Hematopoietic multipotent progenitor cell treated with erythropoietin and hydrocortisone succinate and interleukin-3 and kit ligand, for 8 days (in vitro differentiated cells): ENCODE data around the gene DPP9.
A peak's percentile ranks its signal among the peaks of the same experiment; 100 is the strongest.

Experiments
- DNase-seq: peaks from one replicate; pipeline ENCODE4 v3.0.0-alpha.2; 2015

The DPP9 gene

DNA sequence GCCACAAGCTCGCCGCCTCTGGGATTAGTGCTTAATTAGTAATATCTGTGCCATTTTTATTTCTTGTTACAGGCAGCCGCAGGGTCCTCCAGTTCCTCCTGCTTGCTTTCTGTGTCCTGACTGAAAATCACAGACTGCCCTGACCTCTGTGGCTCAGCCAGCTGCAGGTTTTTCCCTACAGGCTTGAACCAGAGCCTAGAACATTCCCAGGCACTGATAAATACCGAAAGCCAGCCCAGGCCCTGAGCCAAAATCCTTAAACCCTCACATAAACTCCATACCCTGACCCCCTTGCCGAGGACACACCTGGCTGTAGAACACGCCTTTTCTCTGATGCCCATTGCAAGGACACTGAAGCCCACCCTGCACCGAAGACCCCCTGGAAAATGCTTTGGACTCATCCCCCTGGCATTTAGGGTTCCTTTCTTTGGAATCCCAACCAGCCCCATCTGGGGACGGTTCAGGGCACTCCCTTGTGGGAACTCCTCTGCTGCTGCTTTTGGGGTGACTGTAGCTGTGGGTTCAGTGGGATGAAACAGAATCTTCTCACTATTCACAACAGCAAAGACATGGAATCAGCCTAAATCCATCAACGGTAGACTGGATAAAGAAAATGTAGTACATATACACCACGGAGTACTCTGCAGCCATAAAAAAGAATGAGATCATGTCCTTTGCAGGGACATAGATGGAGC lies 15.5 kb downstream of the DPP9 start:
- no peak for DNase-seq

DNA sequence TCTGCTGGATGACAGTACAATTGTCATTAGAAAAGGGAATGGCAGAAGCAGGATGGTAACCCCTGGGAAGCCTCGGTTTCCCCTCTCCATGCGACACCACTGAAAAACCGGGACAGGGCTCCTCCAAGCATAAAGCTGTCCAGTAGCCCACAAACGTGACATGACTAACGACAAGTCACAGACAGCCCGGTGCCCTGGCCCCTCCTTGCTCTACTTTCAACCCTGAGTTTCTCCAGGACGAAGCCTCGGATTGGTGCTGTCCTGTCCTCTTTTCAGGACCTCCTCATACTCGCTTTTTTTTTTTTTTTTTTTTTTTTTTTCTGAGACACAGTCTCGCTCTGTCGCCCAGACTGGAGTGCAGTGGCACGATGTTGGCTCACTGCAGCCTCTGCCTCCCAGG lies 16.3 kb downstream of the DPP9 start:
- DNase-seq: no peak

DNA sequence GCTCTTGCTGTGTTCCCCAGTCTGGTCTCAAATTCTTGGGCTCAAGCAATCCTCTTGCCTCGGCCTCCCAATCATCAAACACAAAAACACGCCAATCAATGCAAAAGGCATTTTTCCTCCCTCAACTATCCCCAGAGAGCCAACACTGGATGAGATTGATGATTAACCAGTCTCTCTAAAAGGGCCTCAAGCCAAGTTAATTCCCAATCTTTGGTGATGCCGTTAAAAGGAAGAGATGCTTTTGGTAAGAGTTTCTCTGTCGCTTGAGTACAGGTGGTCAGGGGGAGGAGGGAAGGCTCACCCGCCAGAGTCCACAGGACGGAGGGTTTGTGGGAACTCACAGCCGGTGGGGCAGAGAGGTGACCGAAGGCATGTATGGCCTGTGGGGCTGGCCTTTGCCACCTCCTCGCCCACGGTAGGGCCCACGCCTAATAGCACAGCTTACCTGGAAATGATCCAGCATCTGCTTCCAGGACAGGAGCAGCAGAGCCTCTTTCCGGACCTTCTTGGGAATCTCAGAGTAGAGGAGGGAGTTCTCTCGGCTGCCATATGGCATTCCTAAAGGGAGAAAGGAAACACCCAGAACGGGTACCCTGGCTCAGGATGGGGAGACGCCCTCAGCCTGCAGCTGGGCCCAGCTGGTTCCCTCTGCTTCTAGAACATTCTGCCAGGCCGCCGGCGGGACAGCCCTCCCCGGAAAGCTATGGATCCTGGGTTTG lies 18.1 kb downstream of the DPP9 start:
- DNase-seq: no peak

DNA sequence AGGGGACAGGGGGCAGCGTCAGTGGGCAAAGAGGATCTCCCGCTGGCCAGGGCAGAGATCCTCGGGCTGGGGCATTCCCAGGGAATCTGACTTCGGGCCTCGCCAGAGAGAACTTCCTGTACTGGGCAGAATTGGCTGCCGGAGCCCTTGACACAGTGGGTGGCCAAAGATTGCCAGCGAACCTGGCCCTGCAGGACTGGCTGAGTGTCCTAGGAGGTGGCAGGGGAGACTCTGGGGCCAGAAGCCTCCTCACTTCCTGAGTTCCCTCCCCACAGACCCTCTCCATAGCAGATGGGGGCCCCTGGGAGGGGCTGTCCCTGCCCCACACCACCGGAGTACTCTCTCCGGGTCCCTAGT lies 19.3 kb downstream of the DPP9 start:
- no peak for DNase-seq

DNA sequence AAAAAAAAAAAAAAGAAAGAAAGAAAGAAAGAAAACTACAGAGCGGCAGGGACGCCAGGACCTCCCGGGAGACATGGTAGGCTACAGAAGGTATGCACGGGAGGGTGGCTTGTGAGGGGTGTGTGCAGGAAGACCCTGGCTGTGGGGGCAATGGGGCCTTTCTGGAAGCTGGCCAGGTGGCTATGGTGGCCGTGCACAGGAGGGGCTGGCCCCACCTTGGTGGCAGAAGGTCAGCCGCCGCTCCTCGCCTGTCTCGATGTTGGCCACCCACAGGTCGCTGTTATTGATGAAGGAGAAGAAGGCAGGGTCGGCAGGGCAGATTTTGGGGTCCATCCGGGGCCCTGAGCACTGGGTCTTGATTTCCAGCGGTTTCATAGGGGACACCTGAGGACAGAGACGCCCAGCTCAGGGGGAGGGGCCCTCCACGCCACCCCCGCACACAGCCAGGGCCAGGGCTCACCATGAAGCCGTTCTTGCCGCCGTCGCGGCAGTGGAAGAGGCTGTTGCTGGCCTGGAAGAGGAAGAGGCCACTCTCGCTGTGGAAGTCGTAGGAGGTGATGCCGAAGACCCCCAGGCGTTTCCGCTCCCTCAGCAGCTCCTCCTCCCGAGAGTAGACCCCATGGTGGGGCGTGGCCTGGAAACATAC lies 19.8 kb downstream of the DPP9 start:
- no peak for DNase-seq

DNA sequence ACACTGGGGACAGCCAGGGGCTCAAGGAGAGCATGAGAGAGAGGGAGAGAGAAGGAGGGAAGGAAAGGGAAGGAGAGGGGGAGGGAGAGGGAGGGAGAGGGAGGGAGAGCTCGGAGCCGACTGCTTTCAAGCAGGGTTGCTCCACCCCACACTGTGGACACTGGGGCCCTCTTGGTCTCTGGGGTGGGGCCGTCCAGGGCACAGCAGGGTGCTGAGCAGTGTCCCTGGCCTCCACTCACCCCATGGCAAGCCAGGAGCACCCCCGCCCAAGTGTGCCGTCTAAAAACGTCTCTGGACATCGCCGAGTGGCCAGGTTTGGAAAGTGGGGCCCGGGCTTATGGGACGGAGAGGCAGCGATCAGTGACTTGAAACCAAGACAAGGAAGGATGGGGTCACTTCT lies 20.9 kb downstream of the DPP9 start:
- DNase-seq: no peak

DNA sequence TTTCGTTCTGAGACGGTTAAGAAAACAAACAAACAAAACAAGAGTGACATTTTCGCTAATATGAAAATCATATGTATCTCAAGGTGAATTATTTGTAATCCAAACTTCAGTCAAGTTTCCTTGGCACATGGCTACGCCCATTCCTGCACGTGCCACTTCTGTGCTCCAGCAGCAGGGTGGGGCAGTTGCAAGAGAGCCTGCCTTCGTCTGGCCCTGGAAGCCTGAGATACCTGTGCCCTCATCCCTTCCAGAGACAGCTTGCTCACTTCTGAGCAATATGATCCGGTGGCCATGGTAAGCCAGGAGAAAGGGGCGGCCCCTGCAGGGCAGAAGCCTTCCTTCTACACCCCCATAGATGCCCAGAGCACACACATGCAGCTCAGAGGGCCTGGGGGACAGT lies 22.1 kb downstream of the DPP9 start:
- no peak for DNase-seq

DNA sequence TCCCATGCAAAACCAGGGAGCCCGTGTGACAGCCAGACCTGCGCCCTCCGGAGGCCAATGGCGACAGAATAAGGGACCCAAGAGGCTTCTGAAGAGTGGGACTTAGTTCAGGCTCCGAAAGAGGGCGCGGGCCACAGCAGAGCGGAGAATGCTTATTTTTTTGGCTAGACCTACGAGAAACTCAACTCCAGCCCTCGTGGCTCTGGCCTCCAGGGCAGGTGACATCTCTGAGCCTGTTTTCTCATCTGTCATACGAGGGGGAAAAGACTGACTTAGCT lies 23.0 kb downstream of the DPP9 start:
- no peak for DNase-seq

DNA sequence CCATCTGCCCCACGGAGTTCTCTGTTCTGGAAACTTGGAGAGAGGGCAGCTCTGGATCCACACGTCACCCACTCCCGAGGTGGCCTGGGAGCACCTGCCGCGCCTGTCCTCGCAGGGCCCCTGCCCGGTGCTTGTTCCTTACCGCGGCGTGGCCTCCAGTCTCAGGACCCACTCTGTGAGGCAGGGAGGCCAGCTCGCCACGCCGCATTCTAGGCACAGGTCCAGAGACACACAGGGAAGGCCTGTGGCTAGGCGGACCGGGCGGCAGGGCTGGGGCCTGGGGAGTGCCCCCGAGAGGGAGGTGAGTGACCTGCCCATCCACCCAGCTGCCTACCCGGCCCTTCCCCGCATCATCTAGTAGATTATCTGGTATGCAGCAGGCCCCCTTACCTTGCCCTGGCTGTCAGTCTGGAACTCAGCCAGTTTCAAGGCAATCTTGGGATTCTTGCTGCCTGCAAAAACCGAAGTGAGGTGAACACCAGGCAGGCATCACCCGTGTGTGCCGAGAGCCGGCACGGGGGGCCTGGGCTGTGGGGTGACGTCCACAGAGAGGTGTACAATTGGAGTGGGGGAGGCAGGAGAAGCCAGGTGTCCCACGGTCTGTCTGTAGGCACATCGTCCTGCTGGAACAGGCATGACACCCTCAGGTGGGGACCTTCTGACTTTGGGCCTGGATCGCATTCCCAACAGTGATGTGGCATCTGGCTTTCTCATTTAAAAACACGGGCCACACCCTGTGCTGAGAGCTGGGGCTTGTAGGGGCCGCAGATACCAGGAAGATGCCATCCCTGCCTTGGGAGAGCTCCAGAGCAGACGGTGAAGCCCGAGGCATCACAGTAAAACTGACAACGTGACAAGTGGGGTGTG lies 23.6 kb downstream of the DPP9 start:
- no peak for DNase-seq

DNA sequence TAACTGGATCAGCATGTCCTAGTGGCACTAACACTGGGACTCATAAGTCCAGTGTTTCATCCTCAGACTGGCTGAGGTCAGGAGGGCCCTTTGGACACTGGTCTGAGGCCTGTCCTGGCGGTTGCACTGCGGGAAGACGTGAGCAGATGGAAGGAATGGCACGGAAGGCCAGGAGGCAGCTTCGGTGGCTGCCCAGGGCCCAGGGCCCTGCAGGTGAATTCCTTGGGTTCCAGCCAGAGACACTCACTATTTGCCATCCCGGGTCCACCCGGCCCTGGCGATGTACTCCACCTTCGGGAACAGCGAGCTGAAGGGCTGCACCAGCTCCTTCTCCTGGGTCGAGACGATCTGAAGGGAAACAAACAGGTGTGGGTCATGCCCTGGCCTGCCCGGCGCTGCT lies 26.3 kb downstream of the DPP9 start:
- DNase-seq: no peak

DNA sequence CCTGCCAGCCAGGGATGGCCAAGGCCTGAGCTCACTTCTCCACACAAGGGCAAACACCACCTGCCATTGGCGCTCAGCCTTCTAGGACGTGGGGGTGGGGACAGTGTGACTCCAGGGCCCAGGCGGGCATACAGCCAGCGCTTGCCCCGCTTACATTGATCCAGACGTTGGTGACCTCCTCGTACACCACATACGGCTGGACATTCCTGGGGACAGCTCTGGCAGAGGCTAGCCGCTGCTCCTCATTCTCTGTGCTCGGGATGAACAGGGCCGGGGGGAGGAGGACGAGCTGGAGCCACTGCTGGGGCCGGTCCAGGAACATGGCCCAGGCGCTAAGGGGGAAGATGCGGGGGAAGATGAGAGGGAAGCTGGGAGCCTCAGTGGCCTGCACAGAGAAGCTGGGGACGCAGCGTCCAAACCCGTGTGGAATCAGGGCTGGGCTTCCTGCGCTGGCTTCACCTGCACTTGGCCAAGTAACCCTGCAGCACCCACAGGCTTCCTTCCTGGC lies 28.4 kb downstream of the DPP9 start:
- no peak for DNase-seq

DNA sequence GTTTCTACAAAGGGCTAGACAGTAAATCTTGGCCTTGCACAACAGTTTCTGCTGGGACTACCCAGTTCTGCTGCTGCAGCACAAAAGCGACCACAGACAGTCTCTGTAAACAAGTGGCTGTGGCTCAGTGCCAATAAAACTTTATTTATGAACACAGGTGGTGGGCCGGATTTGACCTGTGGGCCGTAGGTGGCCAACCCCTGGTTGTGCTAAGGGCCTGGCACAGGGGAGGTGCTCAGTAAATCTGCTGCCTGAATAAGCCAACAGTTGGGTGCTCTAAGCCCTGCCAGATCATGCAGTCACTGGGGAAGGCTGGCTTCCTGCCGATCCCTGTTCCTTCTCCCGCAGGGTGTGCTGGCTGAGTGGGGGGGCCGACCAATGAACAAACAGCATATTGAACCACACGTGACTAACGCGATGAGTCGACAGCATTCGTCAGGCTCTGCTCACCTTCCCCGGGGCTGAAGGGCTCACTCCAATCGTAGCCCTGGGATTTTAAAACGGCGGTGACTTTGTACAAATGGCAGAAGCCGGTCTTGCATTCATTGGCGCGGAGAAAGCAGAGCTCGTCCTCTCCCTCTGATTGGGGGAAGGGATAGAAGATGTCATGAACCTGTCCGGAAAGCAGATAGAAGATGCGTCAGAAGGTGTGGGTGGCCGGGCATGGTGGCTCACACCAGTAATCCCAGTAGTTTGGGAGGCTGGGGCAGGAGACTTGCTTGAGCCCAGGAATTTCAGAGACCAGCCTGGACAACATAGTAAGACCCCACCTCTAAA lies 29.2 kb downstream of the DPP9 start:
- DNase-seq: no peak

DNA sequence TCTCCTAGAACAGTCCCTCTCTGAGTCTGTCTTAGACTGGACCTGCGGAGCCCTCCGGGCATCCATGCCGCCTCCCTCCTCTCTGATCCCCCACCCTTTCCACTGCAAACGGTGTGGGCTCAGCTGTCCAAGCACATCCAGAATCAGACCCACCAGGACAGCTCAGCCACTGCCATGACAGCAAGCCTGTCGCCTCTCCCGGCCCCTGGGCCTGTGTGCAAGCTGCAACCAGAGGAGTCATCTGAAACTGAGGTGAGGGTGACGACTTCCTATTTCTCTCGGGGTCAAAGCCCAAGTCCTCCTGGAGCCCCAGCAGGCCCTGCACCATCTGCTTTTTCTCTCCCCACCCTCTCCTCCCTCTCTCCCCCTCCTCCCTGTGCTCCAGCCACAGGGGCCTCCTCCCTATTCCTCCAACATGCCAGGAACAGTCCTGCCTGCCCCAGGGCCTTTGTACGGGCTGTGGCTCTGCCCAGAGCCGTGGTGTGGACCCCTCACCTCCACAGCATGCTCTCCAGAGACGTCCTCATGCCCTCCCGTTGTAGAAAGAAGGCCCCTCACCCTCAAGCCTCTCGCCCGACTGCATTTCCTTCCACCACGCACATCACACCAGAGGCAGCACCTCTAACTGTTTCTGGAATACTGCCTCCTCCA lies 30.0 kb downstream of the DPP9 start:
- DNase-seq: no peak

DNA sequence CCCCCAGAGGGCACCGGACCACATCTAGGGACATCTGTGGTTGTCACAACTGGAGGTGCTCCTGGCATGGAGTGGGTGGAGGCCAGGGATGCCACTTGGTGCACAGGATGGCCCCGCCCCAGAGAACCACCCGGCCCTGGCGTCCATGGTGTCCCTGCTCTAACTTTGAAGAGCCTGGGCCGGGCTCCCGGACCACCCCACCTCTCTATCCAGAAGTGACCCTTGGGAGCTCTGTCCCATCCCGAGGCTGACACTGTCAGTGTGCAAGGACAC lies 30.6 kb downstream of the DPP9 start:
- no peak for DNase-seq

DNA sequence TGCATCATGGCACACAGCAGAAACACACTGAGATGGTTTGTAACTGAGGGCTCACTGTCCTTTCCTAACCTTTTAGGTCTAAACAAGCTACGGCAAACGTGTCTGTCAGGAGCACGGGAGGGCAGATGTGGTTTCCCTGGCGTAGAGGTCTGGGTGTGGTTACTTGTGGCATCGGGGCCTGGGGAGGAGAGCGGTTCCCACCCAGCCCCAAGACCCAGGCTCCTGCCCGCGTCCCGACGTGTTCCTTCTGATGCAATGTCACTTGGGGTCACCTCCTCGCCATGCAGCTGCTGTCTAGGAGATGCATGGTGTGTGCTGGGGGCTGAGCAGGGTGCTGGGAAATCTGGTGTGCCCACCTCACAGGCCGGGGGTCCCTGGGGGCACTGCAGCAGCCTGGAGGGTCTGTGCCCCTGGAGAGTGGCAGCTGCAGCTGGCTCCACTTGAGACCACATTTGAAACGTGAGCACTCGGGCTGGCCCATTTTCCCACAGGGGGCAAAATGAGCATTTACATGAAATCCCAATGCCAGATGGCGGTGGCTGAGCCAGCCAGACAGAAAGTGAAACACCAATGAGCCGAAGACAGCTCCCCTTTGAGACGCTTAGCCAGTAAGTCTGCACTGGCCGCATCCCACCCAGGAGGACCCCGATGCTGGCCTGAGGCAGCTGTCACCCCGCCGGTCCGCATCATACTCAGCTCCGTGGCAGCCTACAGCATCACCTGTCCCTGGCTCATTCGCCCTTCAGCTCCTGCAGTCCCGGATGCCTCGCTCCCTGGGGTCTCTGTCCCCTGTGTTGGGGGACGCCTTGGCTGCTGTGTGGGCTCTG lies 31.2 kb downstream of the DPP9 start:
- DNase-seq: peak; percentile 33

DNA sequence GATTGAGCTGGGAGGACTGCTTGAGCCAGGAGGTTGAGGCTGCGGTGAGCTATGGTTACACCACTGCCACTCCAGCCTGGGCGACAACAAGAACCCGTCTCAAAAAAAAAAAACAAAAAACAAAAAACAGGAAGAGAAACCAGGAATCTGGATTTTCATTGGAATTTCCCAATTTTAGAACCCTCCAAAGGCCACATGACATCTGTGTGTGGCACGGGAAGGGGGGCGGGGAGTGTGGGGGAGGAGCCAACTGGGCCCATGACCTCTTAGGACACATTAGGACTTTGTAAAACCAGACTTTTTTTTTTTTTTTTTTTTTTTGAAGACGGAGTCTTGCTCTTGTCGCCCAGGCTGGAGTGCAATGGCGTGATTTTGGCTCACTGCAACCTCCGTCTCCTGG lies 32.3 kb downstream of the DPP9 start:
- DNase-seq: no peak

DNA sequence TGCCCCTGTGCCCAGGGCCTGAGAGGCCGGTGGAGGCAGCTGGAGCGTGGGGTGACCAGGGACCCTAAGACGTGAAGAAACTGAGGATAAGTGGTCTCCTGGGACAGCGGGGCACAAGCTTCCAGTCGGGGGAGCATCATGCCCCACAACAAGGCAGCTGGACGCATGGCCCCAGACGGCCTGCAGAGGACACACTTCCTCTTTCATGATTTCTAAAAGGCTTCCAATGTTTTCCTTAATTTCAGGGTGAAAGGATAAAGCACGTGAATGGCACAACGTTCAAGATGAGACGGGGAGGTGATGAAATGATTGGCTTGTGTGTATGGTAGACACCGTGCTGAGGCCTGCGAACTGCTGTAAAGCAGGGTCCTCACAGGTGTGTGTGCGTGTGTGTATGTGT lies 33.3 kb downstream of the DPP9 start:
- DNase-seq: no peak

DNA sequence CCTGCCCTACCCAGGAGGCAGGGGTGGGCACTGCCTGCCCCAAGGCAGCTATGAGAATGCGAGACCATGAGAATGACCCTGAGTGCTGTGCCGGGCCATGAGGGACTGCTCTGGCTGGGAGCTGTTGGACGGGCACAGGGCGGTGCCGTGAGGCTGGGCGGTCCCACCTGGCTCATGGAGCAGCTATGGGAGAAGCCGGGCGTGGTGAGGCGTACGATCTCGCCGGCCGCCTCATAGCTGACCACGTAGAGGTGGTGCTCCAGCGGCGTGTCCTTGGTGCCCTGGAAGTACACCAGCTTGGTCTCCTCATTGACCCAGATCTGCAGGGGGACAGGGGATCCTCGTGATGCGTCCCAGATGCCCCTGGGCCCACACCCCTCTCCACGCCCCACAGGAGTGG lies 34.2 kb downstream of the DPP9 start:
- DNase-seq: no peak

DNA sequence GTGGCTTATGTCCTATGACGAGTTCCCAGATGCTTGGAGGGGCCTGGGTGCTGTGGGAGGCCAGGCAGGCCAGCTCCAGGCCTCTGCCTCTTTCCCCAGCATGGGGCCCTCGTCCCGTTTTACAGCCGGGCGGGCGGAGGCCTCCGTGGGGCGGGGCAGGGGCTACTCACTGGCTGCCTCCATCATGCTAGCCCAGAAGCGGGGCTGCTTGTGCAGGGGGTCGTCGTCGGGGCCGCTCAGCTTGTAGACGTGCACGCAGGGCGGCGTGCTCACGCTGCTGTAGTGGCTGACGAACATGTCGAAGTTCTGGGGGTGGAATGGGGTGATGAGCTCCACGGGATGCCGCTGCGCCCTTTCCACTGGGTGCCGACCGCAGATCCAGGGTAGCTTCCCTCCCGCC lies 35.1 kb downstream of the DPP9 start:
- no peak for DNase-seq

DNA sequence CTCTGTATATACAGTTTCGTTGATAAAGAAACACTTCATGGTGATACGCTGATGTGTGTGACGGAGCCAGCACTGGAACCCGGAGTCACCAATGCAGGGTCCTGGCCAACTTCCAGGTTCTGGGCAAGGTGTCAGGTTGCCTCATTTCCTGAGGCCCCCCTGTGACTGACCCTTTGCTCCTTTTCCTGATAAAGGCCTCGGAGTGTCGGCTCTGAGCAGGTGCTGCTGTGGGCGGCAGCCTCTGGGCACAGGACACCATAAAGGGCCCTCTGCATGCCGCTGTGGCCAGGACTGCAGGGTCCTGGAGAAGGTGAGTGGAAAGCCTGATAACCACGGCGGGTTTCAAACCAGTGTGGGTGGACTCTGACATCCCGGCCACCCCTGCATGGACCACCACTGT lies 36.2 kb downstream of the DPP9 start:
- no peak for DNase-seq

DNA sequence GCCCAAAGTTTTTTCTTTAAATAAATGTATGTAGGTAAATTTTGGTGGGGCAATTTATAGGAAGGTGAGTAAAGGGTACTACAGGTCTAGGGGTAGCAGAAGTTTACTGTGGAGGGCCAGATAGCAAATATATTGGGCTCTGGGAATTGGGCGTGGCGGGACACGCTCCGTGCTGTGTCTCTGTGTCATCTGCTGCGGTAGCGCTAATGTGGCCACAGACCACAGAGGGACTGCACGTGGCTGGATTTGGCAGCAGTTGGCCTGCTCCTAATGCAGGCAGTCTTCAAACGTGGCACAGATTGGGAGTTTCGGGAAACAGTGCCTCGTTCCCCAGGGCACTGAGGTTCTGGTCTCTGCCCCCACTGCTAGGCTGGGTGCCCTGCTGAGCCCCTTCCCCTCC lies 36.9 kb downstream of the DPP9 start:
- DNase-seq: no peak
